ENCODE results near the gene MX2. TPM values are rescaled to one million over a fixed set of nuclear protein-coding genes. Genes with fewer than 3 reads are reported as not detected.

The MX2 gene
- total and polyA plus RNA-seq, 4 donors: 4.2 to 33.4 (median 9.3) TPM

DNA sequence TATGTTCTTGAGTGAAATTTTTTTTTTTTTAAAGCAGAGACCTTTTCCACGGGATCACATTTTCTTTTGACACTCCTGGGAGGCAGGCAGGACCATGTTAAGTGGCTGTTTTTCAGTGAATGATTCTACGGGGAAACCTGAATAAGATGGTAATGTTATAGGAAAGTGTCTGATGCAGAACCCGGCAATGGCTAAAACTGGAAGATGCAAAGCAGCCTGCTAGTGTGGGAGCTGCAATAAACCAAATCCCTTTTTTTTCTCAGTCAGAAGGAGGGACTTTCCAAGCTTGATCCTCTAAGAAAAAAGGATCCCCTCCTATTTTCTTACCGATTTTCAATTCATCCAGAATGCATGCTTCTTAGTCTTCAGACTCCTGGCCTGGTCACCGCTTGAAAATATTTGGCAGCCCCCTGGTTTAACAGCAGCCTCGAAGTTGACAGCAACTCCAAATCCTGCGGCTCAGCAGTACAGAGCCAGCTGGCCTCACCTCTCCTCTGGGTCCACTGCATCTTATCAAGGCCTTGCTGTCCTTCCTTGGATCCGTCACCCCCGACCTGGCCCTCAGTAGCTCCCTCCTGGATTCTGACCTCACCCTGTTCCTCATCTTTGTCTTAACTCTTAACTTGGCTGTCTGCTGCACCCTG, 5.6 kb downstream of the MX2 start:
- Histone ChIP-seq H3K27me3 (ENCODE audit: control insufficient read depth in 3 of 3, insufficient read depth in 3 of 3, low read length in 2 of 3) (no peaks in the 10 kb centered on the region), H3K9me3 (ENCODE audit: control insufficient read depth in 4 of 4, insufficient read depth in 3 of 4, low read length in 3 of 4) (no peaks in the 10 kb centered on the region), H3K4me3 (no peak overlapping the region), H3K9ac (ENCODE audit: insufficient read depth in 1 of 2, low read length in 2 of 2) (no peak overlapping the region), H3K27ac (ENCODE audit: low read depth in 1 of 2, low read length in 1 of 2) (no peak overlapping the region), H3K4me1 (ENCODE audit: control insufficient read depth in 5 of 5, insufficient read depth in 5 of 5, low read length in 5 of 5) (peaks cover 0 to 6% (median 0%) of the 10 kb centered on the region in 5 donors), H3K36me3 (ENCODE audit: control insufficient read depth in 4 of 4, insufficient read depth in 4 of 4, low read length in 4 of 4) (peaks cover 0 to 1% (median 0%) of the 10 kb centered on the region in 4 donors)
- TF ChIP-seq, protein P1, sequence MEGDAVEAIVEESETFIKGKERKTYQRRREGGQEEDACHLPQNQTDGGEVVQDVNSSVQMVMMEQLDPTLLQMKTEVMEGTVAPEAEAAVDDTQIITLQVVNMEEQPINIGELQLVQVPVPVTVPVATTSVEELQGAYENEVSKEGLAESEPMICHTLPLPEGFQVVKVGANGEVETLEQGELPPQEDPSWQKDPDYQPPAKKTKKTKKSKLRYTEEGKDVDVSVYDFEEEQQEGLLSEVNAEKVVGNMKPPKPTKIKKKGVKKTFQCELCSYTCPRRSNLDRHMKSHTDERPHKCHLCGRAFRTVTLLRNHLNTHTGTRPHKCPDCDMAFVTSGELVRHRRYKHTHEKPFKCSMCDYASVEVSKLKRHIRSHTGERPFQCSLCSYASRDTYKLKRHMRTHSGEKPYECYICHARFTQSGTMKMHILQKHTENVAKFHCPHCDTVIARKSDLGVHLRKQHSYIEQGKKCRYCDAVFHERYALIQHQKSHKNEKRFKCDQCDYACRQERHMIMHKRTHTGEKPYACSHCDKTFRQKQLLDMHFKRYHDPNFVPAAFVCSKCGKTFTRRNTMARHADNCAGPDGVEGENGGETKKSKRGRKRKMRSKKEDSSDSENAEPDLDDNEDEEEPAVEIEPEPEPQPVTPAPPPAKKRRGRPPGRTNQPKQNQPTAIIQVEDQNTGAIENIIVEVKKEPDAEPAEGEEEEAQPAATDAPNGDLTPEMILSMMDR (IDR thresholded peaks at IDR 0.05; ENCODE audit: control extremely low read depth, extremely low read depth): no peak
- DNase-seq (no peak), ATAC-seq (ENCODE audit: insufficient read depth, low FRiP score) (no peak)
- WGBS, 2 donors: 83 to 90% methylated on average over 9 of the region's 9 CpGs

DNA sequence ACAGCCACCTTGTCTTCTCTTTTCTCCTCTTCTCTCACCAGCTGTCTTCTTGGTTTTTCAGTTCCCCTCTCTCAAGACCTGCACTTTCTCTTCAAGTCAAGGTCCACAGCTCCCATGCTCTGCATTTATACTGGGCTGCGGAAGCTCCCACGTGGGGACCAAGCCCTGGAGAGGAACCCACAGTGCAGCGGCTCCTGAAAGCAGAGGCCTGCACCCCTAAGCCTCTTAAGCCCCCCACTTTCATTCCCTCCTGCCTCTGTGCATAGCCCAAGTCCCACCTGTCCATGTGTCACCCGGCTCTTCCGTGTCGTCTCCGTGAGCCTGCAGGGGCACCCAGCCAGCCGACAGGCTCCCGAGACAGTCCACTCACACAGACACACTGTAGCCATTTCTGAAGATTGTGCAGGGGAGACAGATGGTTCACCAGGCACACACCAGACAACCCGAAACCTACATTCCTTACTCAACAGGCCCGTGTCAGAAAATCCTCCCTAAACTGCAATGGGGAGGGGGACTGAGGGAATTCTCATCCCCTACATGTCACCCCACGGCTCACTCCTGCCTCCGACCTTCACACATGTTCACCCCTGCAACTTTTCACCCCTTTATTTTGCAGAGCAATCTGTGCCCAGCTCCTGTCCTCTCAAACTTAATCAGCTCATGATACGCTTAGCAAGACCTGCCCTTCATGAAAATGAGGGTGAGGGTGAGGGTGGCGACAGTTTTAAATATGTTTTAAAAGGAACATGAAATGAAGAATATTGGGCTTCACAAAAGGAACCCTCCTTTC, 6.3 kb downstream of the MX2 start:
- Histone ChIP-seq H3K27me3 (ENCODE audit: control insufficient read depth in 3 of 3, insufficient read depth in 3 of 3, low read length in 2 of 3) (no peaks in the 10 kb centered on the region), H3K36me3 (ENCODE audit: control insufficient read depth in 4 of 4, insufficient read depth in 4 of 4, low read length in 4 of 4) (peaks cover 0 to 1% (median 0%) of the 10 kb centered on the region in 4 donors), H3K9me3 (ENCODE audit: control insufficient read depth in 4 of 4, insufficient read depth in 3 of 4, low read length in 3 of 4) (no peaks in the 10 kb centered on the region), H3K9ac (ENCODE audit: insufficient read depth in 1 of 2, low read length in 2 of 2) (no peak overlapping the region), H3K27ac (ENCODE audit: low read depth in 1 of 2, low read length in 1 of 2) (no peak overlapping the region), H3K4me1 (ENCODE audit: control insufficient read depth in 5 of 5, insufficient read depth in 5 of 5, low read length in 5 of 5) (peaks cover 0 to 6% (median 0%) of the 10 kb centered on the region in 5 donors), H3K4me3 (no peak overlapping the region)
- 92% methylated on average over 15 of the region's 15 CpGs for WGBS, 2 donors
- DNase-seq: no peak
- TF ChIP-seq, protein P1 (IDR thresholded peaks at IDR 0.05; ENCODE audit: control extremely low read depth, extremely low read depth): no peak
- ATAC-seq (ENCODE audit: insufficient read depth, low FRiP score): no peak

DNA sequence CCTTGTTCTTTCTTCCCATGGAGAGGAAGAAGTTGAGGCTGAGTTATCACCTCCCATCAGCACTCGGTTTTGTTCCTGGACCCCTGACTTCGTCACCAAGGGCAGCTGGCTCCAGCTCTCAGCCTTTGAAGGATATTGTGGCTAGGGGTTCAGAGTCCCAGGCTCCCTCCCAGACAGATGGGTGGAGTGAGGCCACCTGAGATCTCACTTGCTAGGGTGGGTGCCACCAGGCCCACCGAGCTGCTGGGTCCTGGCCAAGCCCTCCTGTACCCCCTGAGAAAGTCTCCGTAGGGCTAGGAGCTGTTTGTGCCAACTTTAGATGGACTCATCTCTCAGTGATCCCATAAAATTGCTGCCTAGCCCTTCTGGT, 6.9 kb downstream of the MX2 start:
- Histone ChIP-seq H3K27me3 (ENCODE audit: control insufficient read depth in 3 of 3, insufficient read depth in 3 of 3, low read length in 2 of 3) (no peaks in the 10 kb centered on the region), H3K27ac (ENCODE audit: low read depth in 1 of 2, low read length in 1 of 2) (peak overlapping the region in 1 of 2 donors; percentile 66), H3K4me3 (no peak overlapping the region), H3K9ac (ENCODE audit: insufficient read depth in 1 of 2, low read length in 2 of 2) (no peak overlapping the region), H3K36me3 (ENCODE audit: control insufficient read depth in 4 of 4, insufficient read depth in 4 of 4, low read length in 4 of 4) (no peaks in the 10 kb centered on the region), H3K4me1 (ENCODE audit: control insufficient read depth in 5 of 5, insufficient read depth in 5 of 5, low read length in 5 of 5) (peaks cover 0 to 6% (median 0%) of the 10 kb centered on the region in 5 donors), H3K9me3 (ENCODE audit: control insufficient read depth in 4 of 4, insufficient read depth in 3 of 4, low read length in 3 of 4) (no peaks in the 10 kb centered on the region)
- DNase-seq (no peak), ATAC-seq (ENCODE audit: insufficient read depth, low FRiP score) (no peak)
- 61 to 66% methylated on average over 4 of the region's 4 CpGs for WGBS, 2 donors
- TF ChIP-seq, protein P1 (IDR thresholded peaks at IDR 0.05; ENCODE audit: control extremely low read depth, extremely low read depth): no peak

Data from lung (tissue), 12 donors.